IMR-90 (cell line): ENCODE data around the gene ARHGAP28. TPM values are rescaled to one million over a fixed set of nuclear protein-coding genes. Genes with fewer than 3 reads are reported as not detected.

Source experiments
- ATAC-seq: fragments of 200-7000 bp; cut with Tn5 transposase; 2 replicates; pipeline ENCODE4 v1.9.1; 2020; ENCODE audit warnings: low read depth, mild to moderate bottlenecking, moderate library complexity
- BruUV-seq: library from RNA; stranded (reverse); fragments of 400-500 nt; replicated peaks from 2 replicates; lab custom pipeline; 2021; lab: Mats Ljungman, UMichigan
- CTCF ChIA-PET: fragments of 300-600 bp; formaldehyde crosslinking; extraction: SDS; loops from one replicate; lab custom pipeline; 2021; ENCODE audit warnings: antibody characterized with exemption; lab: Yijun Ruan, JAX
- POLR2A ChIA-PET: fragments of 300-600 bp; sonication (Branson Sonifier 250); formaldehyde crosslinking; loops from one replicate; lab custom pipeline; 2022; ENCODE audit warnings: antibody characterized with exemption; ENCODE audit not compliant: unreplicated experiment; lab: Charles Lee
- DNase-seq: peaks from one replicate; pipeline ENCODE4 v3.0.0; 2013
- H2AFZ ChIP-seq: replicated peaks from 2 replicates; pipeline ENCODE3; 2013; ENCODE audit warnings: low read length, mild to moderate bottlenecking; ENCODE audit not compliant: poor library complexity
- H2AK5ac ChIP-seq: 2 replicates; pipeline ENCODE4 v1.6.1; 2013; ENCODE audit warnings: low read depth, low read length, inconsistent platforms
- H2AK9ac ChIP-seq: replicated peaks from 2 replicates; pipeline ENCODE3; 2013; ENCODE audit warnings: mild to moderate bottlenecking, low read depth, low read length, moderate library complexity; ENCODE audit not compliant: poor library complexity
- H2BK120ac ChIP-seq: 2 replicates; pipeline ENCODE4 v1.6.1; 2013; ENCODE audit warnings: low read depth, low read length, inconsistent platforms
- H2BK15ac ChIP-seq: 3 replicates; pipeline ENCODE4 v1.6.1; 2013; ENCODE audit warnings: low read depth, low read length, inconsistent platforms
- H2BK20ac ChIP-seq: 2 replicates; pipeline ENCODE4 v1.6.1; 2013; ENCODE audit warnings: low read depth, mild to moderate bottlenecking, inconsistent platforms, low read length, moderate library complexity
- H2BK5ac ChIP-seq: 2 replicates; pipeline ENCODE4 v1.6.1; 2013; ENCODE audit warnings: mild to moderate bottlenecking, low read depth, low read length, inconsistent platforms; ENCODE audit not compliant: poor library complexity, severe bottlenecking
- H3K14ac ChIP-seq: replicated peaks from 2 replicates; pipeline ENCODE4 v1.6.1; 2013; ENCODE audit warnings: low read depth, low read length, inconsistent platforms
- H3K18ac ChIP-seq: 2 replicates; pipeline ENCODE4 v1.6.1; 2013; ENCODE audit warnings: low read depth, low read length, control low read depth
- H3K23ac ChIP-seq: 2 replicates; pipeline ENCODE4 v1.6.1; 2013; ENCODE audit warnings: low read depth, low read length, inconsistent platforms
- H3K27ac ChIP-seq: 2 replicates; pipeline ENCODE4 v1.5.1; 2013; ENCODE audit warnings: mild to moderate bottlenecking, control low read depth, low read length; ENCODE audit not compliant: insufficient read depth
- H3K27me3 ChIP-seq: 2 replicates; pipeline ENCODE4 v1.6.1; 2013; ENCODE audit warnings: low read length; ENCODE audit not compliant: control insufficient read depth, insufficient read depth
- H3K36me3 ChIP-seq: 2 replicates; pipeline ENCODE4 v1.6.1; 2013; ENCODE audit warnings: low read length, mixed read lengths; ENCODE audit not compliant: control insufficient read depth, insufficient read depth
- H3K4ac ChIP-seq: 2 replicates; pipeline ENCODE4 v1.6.1; 2013; ENCODE audit warnings: low read depth, low read length, inconsistent platforms
- H3K4me1 ChIP-seq: 2 replicates; pipeline ENCODE4 v1.6.1; 2013; ENCODE audit warnings: low read length, mixed read lengths; ENCODE audit not compliant: control insufficient read depth, insufficient read depth
- H3K4me2 ChIP-seq: 2 replicates; pipeline ENCODE4 v1.6.1; 2013; ENCODE audit warnings: low read depth, mild to moderate bottlenecking, control low read depth, low read length, moderate library complexity
- H3K4me3 ChIP-seq: 2 replicates; pipeline ENCODE4 v1.5.1; 2013; ENCODE audit warnings: low read depth, mild to moderate bottlenecking, control low read depth, low read length, moderate library complexity; ENCODE audit not compliant: insufficient read depth
- H3K56ac ChIP-seq: 2 replicates; pipeline ENCODE4 v1.6.1; 2013; ENCODE audit warnings: low read length, inconsistent platforms; ENCODE audit not compliant: insufficient read depth; ENCODE audit errors: extremely low read depth
- H3K79me1 ChIP-seq, 2 experiments: 2 replicates each; pipeline ENCODE4 v1.6.1; 2013; ENCODE audit warnings: low read length in 2 of 2, inconsistent platforms in 1 of 2, low read depth in 1 of 2
- H3K9ac ChIP-seq: 2 replicates; pipeline ENCODE4 v1.6.1; 2013; ENCODE audit warnings: low read depth, low read length, control low read depth
- H3K9me1 ChIP-seq: 2 replicates; pipeline ENCODE4 v1.6.1; 2013; ENCODE audit warnings: low read length, inconsistent platforms; ENCODE audit not compliant: insufficient read depth
- H3K9me3 ChIP-seq: 2 replicates; pipeline ENCODE4 v1.6.1; 2013; ENCODE audit warnings: low read length; ENCODE audit not compliant: control insufficient read depth, insufficient read depth
- H4K20me1 ChIP-seq: 2 replicates; pipeline ENCODE4 v1.6.1; 2013; ENCODE audit warnings: low read length, inconsistent platforms; ENCODE audit not compliant: insufficient read depth
- H4K5ac ChIP-seq: 2 replicates; pipeline ENCODE4 v1.6.1; 2013; ENCODE audit warnings: mild to moderate bottlenecking, low read depth, low read length, control low read depth
- H4K8ac ChIP-seq, 2 experiments: 2 replicates each; pipeline ENCODE4 v1.6.1; 2013; ENCODE audit warnings: low read depth in 2 of 2, low read length in 2 of 2, control low read depth in 1 of 2, inconsistent platforms in 1 of 2
- H4K91ac ChIP-seq: 2 replicates; pipeline ENCODE4 v1.6.1; 2013; ENCODE audit warnings: low read depth, low read length, inconsistent platforms; ENCODE audit not compliant: insufficient read depth
- CEBPB ChIP-seq: IDR thresholded peaks from 2 replicates; pipeline ENCODE4 v1.6.1; 2012; ENCODE audit warnings: low read depth, low read length, improper control_type of control experiment
- RAD21 ChIP-seq: IDR thresholded peaks from 2 replicates; pipeline ENCODE4 v1.6.1; 2012; ENCODE audit warnings: low read length, improper control_type of control experiment
- WGBS, 2 experiments: methylation state at CpG; one replicate each; pipeline versions ENCODE4 v1.1.5 to v1.1.7; 2013; ENCODE audit warnings: missing lambda C conversion rate in 2 of 2; ENCODE audit not compliant: insufficient read length in 1 of 2; ENCODE audit errors: extremely low coverage in 2 of 2; 5-methylcytosine and 5-hydroxymethylcytosine counted together
- dilution Hi-C: fragments of 300-500 bp; cut with HindIII; formaldehyde crosslinking; loops from one replicate; pipeline ENCODE4 v1.14.3; 2018; ENCODE audit warnings: low sequenced_read_pairs; ENCODE audit not compliant: unreplicated experiment
- in situ Hi-C: fragments of 300-500 bp; cut with MboI; formaldehyde crosslinking; loops from 3 replicates; pipeline ENCODE4 v1.14.3; 2019; ENCODE audit warnings: low sequenced_read_pairs, inconsistent platforms, mixed read lengths
- intact Hi-C: fragments of 100-400 bp; cut with micrococcal nuclease; formaldehyde crosslinking; loops from 2 replicates; pipeline ENCODE4 v1.10.0; 2022
- polyA plus RNA-seq, 3 experiments: library from polyadenylated mRNA; depleted of rRNA; stranded (reverse); fragments of >200 nt; gene quantifications; 2 replicates each; pipeline ENCODE4 v1.2.3, GENCODE V29; 2012; ENCODE audit warnings: low replicate concordance in 1 of 3
- total RNA-seq: library from RNA; depleted of rRNA; stranded (reverse); fragments of >200 nt; gene quantifications from 2 replicates; pipeline ENCODE4 v1.2.3, GENCODE V29; 2012

Gene ARHGAP28
- total and polyA plus RNA-seq, 2 of the 4 experiments (the other 2 are of a cell fraction), result 1.8 to 3.8 TPM

GRCh38 chr18:6934859-6935258 is 205.3 kb downstream of the ARHGAP28 start:
- BruUV-seq, result no TSS peak
- no CpG with 5 or more reads among the region's 1 CpG for WGBS, 2 experiments

More at GRCh38 chr18:6934859-6935258, 205.3 kb downstream of the ARHGAP28 start:
- no peak overlapping the region for H3K18ac ChIP-seq
- ChIA-PET CTCF (no interaction called here), POLR2A (no interaction called here)
- H3K4ac ChIP-seq, result no peak overlapping the region
- no peak overlapping the region for H4K5ac ChIP-seq
- H3K9me1 ChIP-seq, result no peaks in the 10 kb centered on the region
- TF ChIP-seq RAD21 (no peak), CEBPB (no peak)
- H2AK5ac ChIP-seq, result no peak overlapping the region
- no peaks in the 10 kb centered on the region for H3K4me1 ChIP-seq
- H3K4me2 ChIP-seq, result no peak overlapping the region
- no peak overlapping the region for H3K27ac ChIP-seq
- H2BK5ac ChIP-seq, result no peak overlapping the region
- H3K14ac ChIP-seq, result no peak overlapping the region
- DNase-seq (no peak), ATAC-seq (no peak)
- no peak overlapping the region for H4K91ac ChIP-seq
- H3K36me3 ChIP-seq, result no peaks in the 10 kb centered on the region
- dilution Hi-C loops (no loop called here), in situ Hi-C loops (no loop called here), intact Hi-C loops (no loop called here)
- H3K27me3 ChIP-seq, result no peaks in the 10 kb centered on the region
- no peak overlapping the region for H3K23ac ChIP-seq
- no peak overlapping the region for H3K56ac ChIP-seq
- H3K9ac ChIP-seq, result no peak overlapping the region
- H3K4me3 ChIP-seq, result no peak overlapping the region
- no peak overlapping the region for H4K8ac ChIP-seq
- no peaks in the 10 kb centered on the region for H4K20me1 ChIP-seq
- H3K79me1 ChIP-seq, result no peaks in the 10 kb centered on the region
- no peak overlapping the region for H2AFZ ChIP-seq
- no peak overlapping the region for H2BK20ac ChIP-seq
- no peak overlapping the region for H2BK120ac ChIP-seq
- no peak overlapping the region for H2BK15ac ChIP-seq
- no peak overlapping the region for H2AK9ac ChIP-seq
- no peaks in the 10 kb centered on the region for H3K9me3 ChIP-seq
